Activated CD4-positive, alpha-beta T cell treated with anti-CD3 and anti-CD28 coated beads, Interleukin-2, amount 50 U/mL, for 48 hours (primary cell): ENCODE data around the gene ADAP1.

Source experiments
- DNase-seq, 2 experiments: peaks; one replicate each; pipeline ENCODE4 v3.0.0-alpha.2; 2020

ADAP1 gene

GRCh38 chr7:988426-988911, 34.0 kb upstream of the ADAP1 start:
- DNase-seq = no peak

GRCh38 chr7:987909-988308, 33.4 kb upstream of the ADAP1 start:
- DNase-seq = no peak

- no peak for DNase-seq
Measured at GRCh38 chr7:986766-987751, 32.6 kb upstream of the ADAP1 start.

- no peak for DNase-seq
Measured at GRCh38 chr7:985915-986741, 31.6 kb upstream of the ADAP1 start.

- DNase-seq = no peak
Measured at GRCh38 chr7:985127-985416, 30.6 kb upstream of the ADAP1 start.

GRCh38 chr7:984361-985126, 30.1 kb upstream of the ADAP1 start:
- no peak for DNase-seq

- no peak for DNase-seq
Measured at GRCh38 chr7:983616-984071, 29.2 kb upstream of the ADAP1 start.

- no peak for DNase-seq
Measured at GRCh38 chr7:983004-983615, 28.6 kb upstream of the ADAP1 start, which contains the start of gene CYP2W1. Gene CYP2W1, plus strand, starts transcription at chr7:983181. Its CDS starts 31 bp downstream, at chr7:983212.

GRCh38 chr7:982511-983003, 28.1 kb upstream of the ADAP1 start:
- DNase-seq = no peak

GRCh38 chr7:981793-982510, 27.5 kb upstream of the ADAP1 start:
- DNase-seq = no peak

- no peak for DNase-seq
Measured at GRCh38 chr7:979886-980571, 25.5 kb upstream of the ADAP1 start.

GRCh38 chr7:979151-979550, 24.7 kb upstream of the ADAP1 start:
- no peak for DNase-seq

- no peak for DNase-seq
Measured at GRCh38 chr7:978416-979091, 24.1 kb upstream of the ADAP1 start.

- no peak for DNase-seq
Measured at GRCh38 chr7:978049-978346, 23.5 kb upstream of the ADAP1 start.

- DNase-seq = no peak
Measured at GRCh38 chr7:977326-978048, 23.0 kb upstream of the ADAP1 start.

- no peak for DNase-seq
Measured at GRCh38 chr7:976901-977325, 22.4 kb upstream of the ADAP1 start.

GRCh38 chr7:975702-976473, 21.4 kb upstream of the ADAP1 start:
- no peak for DNase-seq

GRCh38 chr7:974820-975681, 20.6 kb upstream of the ADAP1 start, which contains the start of gene COX19:
Gene COX19, minus strand, starts transcription at chr7:975549. Its CDS starts 40 bp downstream, at chr7:975509.
- DNase-seq = peak; percentile 88 to 91
